Keratinocyte (primary cell): Measurements from ENCODE around the gene PIEZO1. TPM values are rescaled to one million over a fixed set of nuclear protein-coding genes. Genes with fewer than 3 reads are reported as not detected.

Experiments used
- DNase-seq: peaks from one replicate; pipeline ENCODE4 v3.0.0-alpha.2; 2011; ENCODE audit warnings: low read depth, missing footprints, low spot score
- FAIRE-seq: peaks from 2 replicates; lab custom pipeline; 2011; peaks lifted over from hg19 to GRCh38; lab: Jason Lieb, UNC
- H2AFZ ChIP-seq: 2 replicates; pipeline ENCODE4 v1.6.0; 2012; ENCODE audit warnings: low read length, control low read depth, inconsistent platforms; ENCODE audit not compliant: control insufficient read depth
- H3K27ac ChIP-seq: 2 replicates; pipeline ENCODE4 v1.5.1; 2011; ENCODE audit warnings: low read length; ENCODE audit not compliant: control insufficient read depth, insufficient read depth
- H3K27me3 ChIP-seq: 3 replicates; pipeline ENCODE4 v1.6.0; 2011; ENCODE audit warnings: low read length; ENCODE audit not compliant: control insufficient read depth, insufficient read depth; ENCODE audit errors: extremely low read depth
- H3K36me3 ChIP-seq, 2 experiments: 2 replicates in 1 of 2; 3 replicates in 1 of 2; pipeline ENCODE4 v1.5.1; 2011; ENCODE audit warnings: low read length in 2 of 2, mild to moderate bottlenecking in 1 of 2; ENCODE audit not compliant: control insufficient read depth in 2 of 2, insufficient read depth in 2 of 2; ENCODE audit errors: extremely low read depth in 1 of 2
- H3K4me1 ChIP-seq: 3 replicates; pipeline ENCODE4 v1.5.1; 2011; ENCODE audit warnings: low read length; ENCODE audit not compliant: control insufficient read depth, insufficient read depth; ENCODE audit errors: extremely low read depth
- H3K4me2 ChIP-seq: 3 replicates; pipeline ENCODE4 v1.6.0; 2011; ENCODE audit warnings: low read depth, low read length; ENCODE audit not compliant: control insufficient read depth, insufficient read depth; ENCODE audit errors: extremely low read depth
- H3K4me3 ChIP-seq, 3 experiments: fragments of 200-600 bp in 1 of 3; sonication (generic) in 1 of 3; 2 replicates in 2 of 3; 3 replicates in 1 of 3; pipeline ENCODE4 v1.5.1; 2011 to 2016; ENCODE audit warnings: low read length in 3 of 3, mild to moderate bottlenecking in 3 of 3, control low read depth in 2 of 3, inconsistent platforms in 1 of 3, low read depth in 1 of 3, mixed read lengths in 1 of 3, mixed run types in 1 of 3, moderate library complexity in 1 of 3; ENCODE audit not compliant: control insufficient read depth in 2 of 3, insufficient read depth in 2 of 3; ENCODE audit errors: extremely low read depth in 1 of 3
- H3K79me2 ChIP-seq: 2 replicates; pipeline ENCODE4 v1.6.0; 2012; ENCODE audit warnings: low read length; ENCODE audit not compliant: control insufficient read depth, insufficient read depth
- H3K9ac ChIP-seq: 3 replicates; pipeline ENCODE4 v1.6.0; 2011; ENCODE audit warnings: low read length; ENCODE audit not compliant: control insufficient read depth, insufficient read depth; ENCODE audit errors: extremely low read depth
- H3K9me1 ChIP-seq: 3 replicates; pipeline ENCODE4 v1.6.0; 2011; ENCODE audit warnings: low read length; ENCODE audit not compliant: control insufficient read depth, insufficient read depth; ENCODE audit errors: extremely low read depth
- H3K9me3 ChIP-seq: 2 replicates; pipeline ENCODE4 v1.5.1; 2012; ENCODE audit warnings: low read depth, low read length; ENCODE audit not compliant: control insufficient read depth
- H4K20me1 ChIP-seq: 3 replicates; pipeline ENCODE4 v1.6.0; 2011; ENCODE audit warnings: low read length; ENCODE audit not compliant: control insufficient read depth, insufficient read depth; ENCODE audit errors: extremely low read depth
- EZH2 ChIP-seq: IDR thresholded peaks from one replicate; pipeline ENCODE4 v1.6.1; 2012; ENCODE audit warnings: inconsistent platforms, mild to moderate bottlenecking, low read length, moderate library complexity
- dilution Hi-C: fragments of 300-500 bp; cut with MboI; formaldehyde crosslinking; loops from one replicate; pipeline ENCODE4 v1.7.0; 2020; ENCODE audit warnings: low sequenced_read_pairs; ENCODE audit not compliant: extremely low pct_ligation_motif_present
- polyA plus RNA-seq, 5 experiments: library from polyadenylated mRNA; depleted of rRNA in 3 of 5; stranded (reverse) in 3 of 5; stranded (forward) in 1 of 5; unstranded in 1 of 5; fragments of >200 nt; gene quantifications; 1 replicate in 1 of 5; 2 replicates in 3 of 5; 3 replicates in 1 of 5; pipeline versions ENCODE4 v1.2.1 to v1.2.3, GENCODE V29; 2011 to 2012; ENCODE audit warnings: missing spikeins in 2 of 5, low read depth in 1 of 5, low replicate concordance in 1 of 5
- TF ChIP-seq, protein P1 (sequence below), 3 experiments: IDR thresholded peaks in 1 of 3; conservative IDR thresholded peaks in 1 of 3; optimal IDR thresholded peaks in 1 of 3; 2 replicates in 2 of 3; 3 replicates in 1 of 3; pipeline versions ENCODE3 to v1.5.1; 2011; ENCODE audit warnings: low read length in 3 of 3, mild to moderate bottlenecking in 3 of 3, moderate library complexity in 2 of 3, control low read depth in 1 of 3, inconsistent platforms in 1 of 3; ENCODE audit not compliant: insufficient read depth in 2 of 3; ENCODE audit errors: extremely low read depth in 1 of 3

Gene PIEZO1
- polyA plus RNA-seq, 1 donor (not counting 4 experiments of a cell fraction or from before 2014, with no cell fraction given) = 62.8 TPM

DNA sequence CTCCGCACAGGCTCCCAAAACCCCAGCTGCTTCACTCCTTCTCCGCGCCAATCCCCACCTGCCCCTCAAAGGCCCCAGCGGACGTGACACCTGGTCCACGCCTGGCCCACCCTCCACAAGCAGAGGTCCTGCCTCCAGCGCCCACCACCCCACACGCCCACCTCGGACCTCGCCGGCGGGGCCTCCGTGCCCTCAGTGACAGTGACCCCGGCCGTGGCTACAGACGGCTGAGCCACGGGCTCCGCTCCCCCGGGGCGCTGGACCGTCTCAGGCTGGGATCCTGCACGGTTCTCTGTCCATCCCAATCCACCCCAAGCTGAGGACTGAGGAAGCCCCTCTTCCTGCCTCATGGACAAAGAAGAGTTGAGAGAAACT lies 25.1 kb downstream of the PIEZO1 start:
- no peak for TF ChIP-seq EZH2
- TF ChIP-seq, protein P1, sequence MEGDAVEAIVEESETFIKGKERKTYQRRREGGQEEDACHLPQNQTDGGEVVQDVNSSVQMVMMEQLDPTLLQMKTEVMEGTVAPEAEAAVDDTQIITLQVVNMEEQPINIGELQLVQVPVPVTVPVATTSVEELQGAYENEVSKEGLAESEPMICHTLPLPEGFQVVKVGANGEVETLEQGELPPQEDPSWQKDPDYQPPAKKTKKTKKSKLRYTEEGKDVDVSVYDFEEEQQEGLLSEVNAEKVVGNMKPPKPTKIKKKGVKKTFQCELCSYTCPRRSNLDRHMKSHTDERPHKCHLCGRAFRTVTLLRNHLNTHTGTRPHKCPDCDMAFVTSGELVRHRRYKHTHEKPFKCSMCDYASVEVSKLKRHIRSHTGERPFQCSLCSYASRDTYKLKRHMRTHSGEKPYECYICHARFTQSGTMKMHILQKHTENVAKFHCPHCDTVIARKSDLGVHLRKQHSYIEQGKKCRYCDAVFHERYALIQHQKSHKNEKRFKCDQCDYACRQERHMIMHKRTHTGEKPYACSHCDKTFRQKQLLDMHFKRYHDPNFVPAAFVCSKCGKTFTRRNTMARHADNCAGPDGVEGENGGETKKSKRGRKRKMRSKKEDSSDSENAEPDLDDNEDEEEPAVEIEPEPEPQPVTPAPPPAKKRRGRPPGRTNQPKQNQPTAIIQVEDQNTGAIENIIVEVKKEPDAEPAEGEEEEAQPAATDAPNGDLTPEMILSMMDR (optimal IDR thresholded peaks at IDR 0.05 in 1 of 3, IDR thresholded peaks at IDR 0.05 in 1 of 3, conservative IDR thresholded peaks at IDR 0.05 in 1 of 3; ENCODE audit: extremely low read depth in 1 of 3, insufficient read depth in 2 of 3, low read length in 3 of 3) = no peak
- H3K4me1 ChIP-seq = peaks cover 28% of the 10 kb centered on the region
- H4K20me1 ChIP-seq = peaks cover 35% of the 10 kb centered on the region
- no peak overlapping the region for H3K27ac ChIP-seq
- H2AFZ ChIP-seq = no peak overlapping the region
- H3K9me1 ChIP-seq = peaks cover 2% of the 10 kb centered on the region
- DNase-seq (no peak), FAIRE-seq (no peak)
- no peak overlapping the region for H3K4me2 ChIP-seq
- H3K9me3 ChIP-seq = no peaks in the 10 kb centered on the region
- no peak overlapping the region for H3K4me3 ChIP-seq
- H3K36me3 ChIP-seq = peaks cover 26 to 27% of the 10 kb centered on the region in 2 experiments
- H3K9ac ChIP-seq = no peak overlapping the region
- dilution Hi-C loops = loop anchor here (25.0 kb wide), 1 partner anchor 98 kb away; the partner anchor contains the start of genes CYBA and MVD
- H3K79me2 ChIP-seq = peaks cover 85% of the 10 kb centered on the region
- no peaks in the 10 kb centered on the region for H3K27me3 ChIP-seq

DNA sequence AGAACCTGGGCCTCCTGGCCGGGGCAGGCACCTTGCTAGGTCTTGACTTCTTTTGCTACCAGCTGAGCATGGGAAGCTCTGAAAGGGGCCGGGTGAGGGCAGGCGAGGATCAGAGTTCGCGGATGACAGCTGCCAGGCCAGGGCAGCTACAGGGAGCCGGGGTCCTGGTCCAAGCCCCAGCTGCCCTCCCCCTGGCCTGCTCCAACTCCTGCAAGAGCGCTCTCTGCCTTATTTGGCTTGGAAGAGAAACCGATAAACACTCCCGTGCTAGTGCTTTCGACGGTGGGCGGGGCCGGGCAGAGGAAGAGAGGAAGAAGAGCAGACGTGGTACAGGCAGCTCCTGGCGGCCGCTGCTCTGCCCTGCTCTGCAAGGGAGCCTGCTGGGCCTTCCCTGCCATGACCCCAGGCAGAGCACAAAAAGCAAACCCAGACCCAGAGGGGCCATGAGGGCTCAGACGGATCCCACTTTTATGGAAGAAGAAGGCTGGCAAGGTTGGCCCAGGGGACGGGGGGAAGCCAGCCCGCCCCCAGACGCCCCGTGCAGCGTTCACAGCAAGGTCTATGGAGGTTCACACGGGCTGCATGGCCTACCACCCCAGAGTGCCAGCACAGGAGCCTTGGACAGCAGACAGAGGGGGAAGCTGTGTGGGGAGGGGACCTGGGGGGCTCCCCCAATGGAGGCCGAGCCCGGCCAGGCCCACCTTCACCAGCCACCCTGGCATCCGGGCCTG lies 25.6 kb downstream of the PIEZO1 start:
- dilution Hi-C loops = loop anchor here (25.0 kb wide), 1 partner anchor 97 kb away; the partner anchor contains the start of genes CYBA and MVD
- Histone ChIP-seq H3K4me2 (no peak overlapping the region), H3K4me1 (peaks cover 30% of the 10 kb centered on the region), H3K9ac (no peak overlapping the region), H3K4me3 (no peak overlapping the region), H3K27ac (no peak overlapping the region), H2AFZ (no peak overlapping the region), H3K27me3 (no peaks in the 10 kb centered on the region), H3K9me3 (no peaks in the 10 kb centered on the region), H3K79me2 (peaks cover 86% of the 10 kb centered on the region), H3K36me3 (peaks cover 24 to 27% of the 10 kb centered on the region in 2 experiments), H4K20me1 (peaks cover 31% of the 10 kb centered on the region), H3K9me1 (no peaks in the 10 kb centered on the region)
- DNase-seq (no peak), FAIRE-seq (no peak)
- TF ChIP-seq EZH2 = no peak
- TF ChIP-seq, protein P1 (optimal IDR thresholded peaks at IDR 0.05 in 1 of 3, IDR thresholded peaks at IDR 0.05 in 1 of 3, conservative IDR thresholded peaks at IDR 0.05 in 1 of 3; ENCODE audit: extremely low read depth in 1 of 3, insufficient read depth in 2 of 3, low read length in 3 of 3) = no peak
